NCI-H2171 (cell line): ENCODE results near the gene IGFBP1.
A peak's percentile ranks its signal among the peaks of the same experiment; 100 is the strongest.

Experiments used
- DNase-seq: peaks from one replicate; lab custom pipeline; 2025; lab: John Stamatoyannopoulos, UW

Gene IGFBP1

DNA sequence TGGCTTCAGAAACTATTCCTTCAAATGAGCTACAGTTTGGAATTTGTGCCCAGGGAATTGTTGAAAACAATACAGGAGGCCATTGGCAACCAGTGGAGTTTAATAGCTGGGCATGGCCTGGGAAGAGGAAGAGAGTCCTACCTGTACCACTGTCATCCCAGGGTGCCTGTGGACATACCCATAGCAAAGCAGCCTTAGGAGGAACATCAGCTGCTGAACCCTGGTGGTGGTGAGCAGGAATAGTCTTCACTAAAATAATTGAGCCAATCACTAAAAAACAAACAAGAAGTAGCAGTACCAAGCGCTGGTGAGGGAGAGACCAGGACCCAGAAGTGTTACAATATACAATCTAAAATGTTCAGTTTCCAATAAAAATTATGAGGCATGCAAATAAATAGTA lies 14.5 kb downstream of the IGFBP1 start:
- DNase-seq, result no peak

DNA sequence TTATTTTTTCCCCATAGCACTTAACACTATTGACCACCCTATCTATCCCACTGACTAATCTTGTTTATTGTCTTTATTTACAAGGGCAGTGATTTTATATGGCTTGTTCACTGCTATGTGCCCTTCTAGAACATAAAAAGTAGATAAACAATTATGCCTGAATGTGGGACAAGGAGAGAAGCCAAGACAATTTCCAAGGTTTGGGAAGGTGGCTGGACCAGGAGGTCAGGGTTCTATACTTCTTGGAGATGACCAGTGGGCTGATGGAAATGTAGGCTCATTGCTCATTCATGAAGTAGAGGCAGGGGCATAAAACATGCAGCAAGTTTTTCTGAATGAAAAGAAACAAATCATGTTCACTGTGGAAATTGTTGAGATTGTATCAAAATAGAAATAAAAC lies 21.3 kb downstream of the IGFBP1 start:
- DNase-seq, result no peak

DNA sequence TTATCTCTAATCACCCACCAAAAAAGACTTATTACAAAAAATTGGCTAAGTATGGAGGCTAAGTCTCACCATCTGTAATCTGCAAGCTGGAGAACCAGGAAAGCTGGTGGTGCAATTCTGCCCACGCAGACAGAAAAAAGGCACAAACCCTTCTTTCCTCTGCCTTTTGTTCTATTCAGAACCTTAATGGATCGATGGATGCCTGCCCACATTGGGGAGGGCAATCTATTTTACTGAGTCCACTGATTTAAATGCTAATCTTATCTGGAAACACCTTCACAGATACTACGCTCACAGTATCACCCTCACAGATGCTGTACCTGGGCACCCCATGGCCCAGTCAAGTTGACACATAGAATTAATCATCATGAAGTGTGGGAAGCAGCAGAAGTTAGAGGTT lies 22.6 kb downstream of the IGFBP1 start:
- DNase-seq, result no peak

DNA sequence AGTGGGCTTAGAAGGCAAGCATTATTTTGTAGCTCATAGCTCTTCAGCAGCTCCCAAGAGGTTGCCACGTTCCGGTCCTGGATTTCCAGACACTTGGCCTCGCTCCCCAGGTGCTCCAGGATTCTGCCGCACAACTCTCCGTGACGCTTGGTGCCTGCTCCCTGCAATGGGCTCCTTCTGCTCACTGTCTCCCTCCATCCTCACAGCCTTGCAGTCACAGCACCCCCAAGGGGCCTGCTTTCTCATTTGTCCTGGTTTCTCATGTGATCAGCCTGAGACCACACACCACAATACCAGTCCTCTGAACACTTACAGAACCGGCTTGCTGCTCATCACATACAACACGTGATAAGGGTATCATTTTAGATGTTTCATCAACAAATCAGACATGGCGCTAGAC lies 23.0 kb downstream of the IGFBP1 start:
- DNase-seq, result no peak

DNA sequence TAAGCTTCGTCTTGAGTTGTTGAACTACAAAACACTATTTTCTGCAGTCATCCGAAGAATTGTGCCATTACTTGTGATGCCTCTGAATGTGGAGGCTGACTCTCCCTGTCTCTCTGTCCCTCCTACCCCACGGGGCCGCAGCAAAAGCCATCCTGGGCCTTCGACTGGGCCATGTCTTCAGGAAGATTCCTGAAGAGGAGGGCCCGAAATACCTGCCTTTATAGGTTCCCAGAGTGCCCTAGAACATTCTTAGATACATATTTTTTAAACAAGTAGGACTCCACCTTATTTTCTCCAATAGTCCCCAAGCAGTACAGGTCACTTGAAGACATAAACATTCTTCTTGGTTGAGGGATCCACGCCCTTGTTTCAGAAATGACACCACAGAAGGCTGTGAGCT lies 24.7 kb downstream of the IGFBP1 start:
- no peak for DNase-seq

DNA sequence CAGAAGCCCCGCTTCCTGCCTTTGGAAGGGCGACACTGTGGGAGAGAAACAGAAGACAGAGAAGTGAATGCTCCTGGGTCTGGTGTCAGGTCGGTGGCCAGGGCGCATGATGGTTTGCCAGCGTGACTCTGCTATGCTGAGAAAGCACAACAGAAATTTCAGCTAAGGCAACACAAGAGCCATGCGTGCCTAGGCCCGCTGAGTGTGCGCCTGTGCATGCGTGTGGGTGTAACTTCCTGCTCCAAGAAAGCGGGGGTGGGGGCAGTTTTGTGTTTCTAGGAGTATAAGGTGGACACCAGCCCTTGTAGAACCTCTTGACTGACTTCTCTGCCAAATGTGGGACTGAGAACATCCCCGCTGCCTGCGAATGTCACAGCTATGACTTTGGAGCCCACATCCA lies 26.6 kb downstream of the IGFBP1 start:
- no peak for DNase-seq

DNA sequence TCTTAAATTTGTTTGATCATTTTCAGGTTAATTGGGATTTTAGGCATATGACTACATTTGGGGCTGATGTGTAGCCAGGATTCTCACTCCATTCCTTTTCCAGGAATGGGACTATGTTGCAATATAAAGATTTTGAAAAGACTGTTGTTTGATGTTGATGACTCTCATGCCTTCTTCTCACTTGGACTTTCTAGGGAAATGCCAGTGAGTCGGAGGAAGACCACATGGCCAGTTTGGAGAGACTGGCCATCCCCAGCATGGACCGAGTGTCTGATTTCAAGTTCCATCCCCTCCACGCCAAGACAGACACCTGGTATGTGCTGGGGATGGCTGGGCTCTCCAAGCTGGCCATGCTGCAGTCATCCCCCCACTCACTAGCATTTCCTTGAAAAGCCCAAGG lies 27.3 kb downstream of the IGFBP1 start:
- DNase-seq, result no peak

DNA sequence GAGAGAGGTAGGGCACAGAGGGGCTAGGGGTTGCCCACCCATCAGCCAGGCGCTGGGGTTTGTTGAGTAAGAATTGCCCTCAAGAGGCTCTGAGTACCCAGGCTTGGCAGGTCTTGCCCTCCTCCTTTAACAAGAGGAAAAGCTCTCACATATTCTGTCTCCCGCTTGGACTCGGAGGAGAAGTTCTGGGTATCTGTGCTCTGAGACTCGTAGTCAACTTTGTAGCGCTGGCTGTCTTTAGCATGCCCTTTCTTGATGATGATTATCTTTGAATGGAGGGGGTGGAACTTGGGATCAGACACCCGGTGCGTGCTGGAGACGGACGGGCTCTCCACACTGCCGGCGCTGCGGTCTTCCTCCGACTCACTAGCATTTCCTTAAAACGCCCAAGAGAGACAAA lies 28.8 kb downstream of the IGFBP1 start:
- no peak for DNase-seq

DNA sequence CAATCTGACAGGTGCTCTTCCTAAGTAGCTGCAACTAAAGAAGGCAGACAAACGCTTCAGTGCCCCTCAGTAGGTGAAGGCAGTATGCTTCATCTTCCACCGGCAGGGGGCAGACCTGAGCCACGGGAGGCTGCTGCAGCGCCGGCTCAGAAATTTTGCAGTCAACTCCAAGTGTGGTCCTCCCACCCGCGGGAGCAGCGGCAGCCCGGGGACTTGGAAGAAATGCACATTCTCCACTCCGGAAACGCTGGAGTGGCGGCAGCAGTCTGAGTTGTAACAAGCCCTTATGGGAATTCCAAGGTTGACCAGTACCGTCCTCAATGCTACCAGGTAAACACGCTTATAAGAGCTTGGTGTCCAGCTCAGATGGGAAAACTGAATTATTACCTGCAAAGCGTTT lies 29.4 kb downstream of the IGFBP1 start:
- peak; percentile 32 for DNase-seq

DNA sequence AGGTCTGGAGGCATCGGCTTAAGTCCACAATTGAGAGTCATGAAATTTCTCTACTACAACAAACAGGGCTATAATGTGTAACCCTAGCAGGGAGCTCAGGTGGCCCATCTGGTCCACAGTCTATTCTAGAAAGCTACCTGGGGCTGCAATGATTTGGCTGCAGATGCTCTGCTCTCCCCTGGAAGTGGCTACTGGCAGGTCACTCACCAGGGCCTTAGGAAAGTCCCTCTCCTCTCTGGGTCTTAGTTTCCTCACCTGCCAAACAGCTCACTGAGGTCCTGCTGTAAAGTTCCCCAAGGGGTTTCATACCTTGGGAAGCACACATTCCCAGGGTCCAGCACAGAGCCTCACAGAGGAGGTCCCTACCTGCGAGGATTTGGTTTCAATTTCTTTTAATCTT lies 30.3 kb downstream of the IGFBP1 start:
- no peak for DNase-seq

DNA sequence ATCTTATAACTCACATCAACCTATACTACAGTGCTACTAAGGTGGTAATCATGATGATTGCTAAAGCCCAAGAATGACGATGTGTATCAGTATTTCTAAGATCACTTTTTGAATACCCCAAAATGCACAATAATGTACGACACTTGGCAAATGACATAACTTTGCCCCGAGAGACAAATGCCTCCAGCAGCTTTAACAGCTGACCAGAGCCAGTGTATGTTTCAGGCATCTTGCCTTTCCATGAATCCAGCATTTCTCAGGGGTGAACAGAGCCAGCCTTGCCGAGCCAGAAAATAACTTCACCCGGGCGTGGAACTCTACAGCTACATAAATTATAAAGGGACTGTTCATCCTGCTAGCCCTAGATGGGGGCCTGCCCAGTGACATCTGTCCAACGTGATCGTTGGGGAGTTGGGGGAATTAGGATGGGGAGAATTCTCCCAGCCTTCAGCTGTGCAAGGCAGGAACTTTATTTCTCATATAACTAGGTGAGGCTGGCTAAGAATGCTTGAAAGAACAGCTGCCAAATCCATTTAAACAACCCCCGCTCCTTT lies 31.0 kb downstream of the IGFBP1 start:
- DNase-seq, result no peak

DNA sequence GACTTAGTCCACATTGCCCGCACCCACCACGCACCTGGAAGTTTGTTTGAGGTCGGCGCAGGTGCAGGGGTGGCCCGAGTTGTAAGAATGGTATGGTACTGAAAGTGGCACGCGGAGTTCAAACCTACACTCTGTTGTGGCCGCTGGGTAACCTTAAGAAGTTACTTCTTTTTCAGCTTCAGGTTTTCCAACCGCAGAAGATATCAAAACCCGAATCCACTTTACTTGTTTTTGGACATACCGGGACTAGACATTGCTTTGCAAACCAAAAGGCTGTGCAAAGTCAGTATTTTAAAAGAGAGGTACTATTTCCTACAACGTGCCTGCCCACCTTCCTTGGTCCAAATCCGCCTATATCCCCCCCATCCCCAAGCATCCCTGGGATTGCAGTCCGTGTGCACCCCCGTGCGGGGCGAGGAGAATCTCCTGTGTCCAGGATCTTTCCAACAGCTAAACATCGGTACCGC lies 31.7 kb downstream of the IGFBP1 start:
- no peak for DNase-seq

DNA sequence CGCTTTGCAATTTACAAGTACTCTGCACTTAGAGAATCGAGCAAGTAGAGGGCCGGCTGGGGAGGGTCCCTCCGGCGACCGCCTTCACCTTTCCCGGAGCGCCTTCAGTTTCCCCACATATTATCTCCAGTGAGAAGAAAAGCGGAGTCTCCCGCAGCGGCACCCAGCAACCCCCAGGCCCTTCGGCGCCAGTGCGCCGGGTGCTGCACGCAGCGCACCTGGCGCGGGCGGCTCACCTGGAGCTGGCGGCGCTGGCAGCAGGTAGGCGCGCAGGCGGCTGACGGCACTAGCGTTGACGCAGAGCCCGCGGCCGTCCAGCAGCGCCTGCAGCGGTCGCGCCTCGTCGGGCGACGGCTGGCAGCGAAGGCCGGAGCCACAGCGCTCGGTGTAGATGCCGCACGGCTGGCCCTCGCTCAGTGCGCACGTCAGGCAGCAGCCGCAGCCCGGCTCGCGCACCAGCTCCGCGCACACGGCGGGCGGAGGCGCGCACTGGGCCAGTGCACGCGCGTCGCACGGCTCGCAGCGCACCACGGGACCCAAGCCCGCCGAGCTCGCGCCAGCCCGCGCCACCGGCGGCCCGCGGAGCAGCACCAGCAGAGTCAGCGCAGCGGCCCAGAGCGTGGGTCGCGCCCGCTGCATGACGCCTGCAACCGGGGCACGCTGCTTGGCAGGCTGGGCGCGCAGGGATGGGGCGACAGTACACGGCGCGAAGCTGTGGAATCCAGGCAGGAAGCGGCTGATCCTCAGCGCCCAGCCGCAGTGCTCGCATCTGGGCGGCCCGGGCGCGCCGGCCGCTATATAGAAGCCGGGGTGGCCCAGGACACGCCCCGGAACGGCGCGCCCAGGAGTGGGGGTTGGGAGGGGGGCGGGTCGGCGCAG lies 32.5 kb downstream of the IGFBP1 start, which contains the start of gene IGFBP3:
Gene IGFBP3, minus strand, starts transcription at position 771 of the 879 bp plus-strand sequence. Its CDS starts 132 bp downstream, at position 639.
- peak; percentile 25 for DNase-seq

DNA sequence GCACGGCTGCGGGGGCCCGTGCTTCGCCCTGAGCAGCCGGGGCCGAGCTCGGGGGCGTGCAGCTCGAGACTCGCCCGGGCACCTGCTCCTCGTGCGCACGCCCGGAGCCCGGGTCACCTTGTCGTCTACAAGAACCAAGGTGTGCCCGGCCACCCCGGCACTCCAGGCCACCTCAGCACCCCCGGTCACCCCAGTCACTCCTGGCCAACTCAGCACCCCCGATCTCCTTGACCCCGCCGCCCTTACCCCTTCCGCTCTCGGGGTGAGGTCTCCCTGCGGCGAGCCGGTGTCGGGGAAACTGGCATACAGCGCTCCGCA lies 33.1 kb downstream of the IGFBP1 start:
- DNase-seq, result no peak

DNA sequence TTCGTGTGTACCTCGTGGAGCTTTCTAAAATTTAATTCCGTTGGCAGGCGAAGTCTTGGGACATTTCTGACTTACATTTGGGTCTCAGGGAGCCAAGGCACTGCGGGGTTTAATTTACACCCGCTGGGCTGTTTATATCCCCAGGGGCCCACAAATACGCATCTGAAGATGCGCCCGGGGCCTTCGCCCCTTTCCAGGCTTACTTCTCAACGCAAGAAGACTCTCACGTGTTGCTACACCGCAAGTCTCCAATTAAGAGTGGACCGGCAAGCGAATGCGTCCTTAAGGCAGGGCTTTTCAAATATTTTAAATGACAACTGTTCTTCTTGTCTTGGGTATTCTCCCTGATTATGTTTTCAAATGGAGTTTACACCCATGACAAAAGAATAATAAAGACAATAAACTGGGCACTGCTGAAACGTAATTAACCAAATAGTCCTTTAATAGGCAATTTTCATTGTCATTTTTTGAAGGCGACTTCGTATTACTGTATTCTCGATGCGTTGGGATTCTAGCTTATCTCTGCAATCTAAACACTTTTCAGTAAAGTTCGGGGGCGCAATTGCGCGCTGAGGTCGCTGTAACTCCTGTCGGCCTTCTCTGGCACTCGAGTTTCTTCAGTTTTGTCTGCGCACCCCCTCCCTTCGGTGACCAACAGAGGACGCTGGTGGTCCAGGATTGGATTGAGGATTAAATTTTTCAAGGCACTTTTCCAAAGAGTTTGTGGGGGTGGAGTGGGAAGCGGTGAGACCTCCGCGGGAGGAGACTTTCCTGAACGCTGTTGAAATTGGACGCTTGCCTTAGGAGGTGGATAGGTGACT lies 33.6 kb downstream of the IGFBP1 start:
- DNase-seq, result no peak

DNA sequence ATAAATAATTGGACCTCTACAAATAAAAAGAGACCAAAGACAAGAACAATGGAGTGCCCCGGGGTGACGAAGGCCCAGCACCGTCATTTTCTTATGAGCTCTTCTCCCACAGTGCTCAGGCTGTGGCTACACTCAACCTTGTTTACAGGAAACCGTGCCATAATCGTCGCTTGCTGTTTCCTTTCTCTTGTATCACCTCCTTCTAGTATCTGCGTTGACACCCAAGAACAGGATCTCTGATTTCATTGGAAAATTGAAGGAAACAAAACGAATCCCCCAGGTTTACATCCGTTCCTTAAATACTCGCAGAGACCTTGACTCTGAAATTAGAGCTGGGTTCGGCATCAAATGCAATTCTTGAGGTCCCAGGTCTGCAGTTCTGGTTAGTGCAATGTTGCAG lies 34.5 kb downstream of the IGFBP1 start:
- DNase-seq, result no peak

DNA sequence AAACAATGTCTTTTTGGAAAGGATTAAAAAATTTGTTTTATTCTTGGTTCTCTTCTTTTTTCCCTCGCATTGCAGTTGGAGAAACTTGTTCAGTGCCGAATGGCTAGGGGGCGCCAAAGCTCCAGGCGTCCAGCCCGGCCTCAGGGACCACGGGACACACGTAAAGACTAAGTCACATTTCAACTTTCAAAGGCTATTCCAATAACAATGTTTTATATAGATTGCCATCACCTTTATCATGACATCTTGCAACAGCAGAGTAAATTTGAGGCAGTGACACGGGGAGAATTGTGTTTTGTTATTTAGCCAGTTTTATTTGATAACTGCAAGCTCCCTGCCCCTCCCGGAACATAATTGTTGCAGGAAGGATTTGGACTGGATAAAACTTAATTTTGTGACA lies 35.0 kb downstream of the IGFBP1 start:
- peak; percentile 9 for DNase-seq

DNA sequence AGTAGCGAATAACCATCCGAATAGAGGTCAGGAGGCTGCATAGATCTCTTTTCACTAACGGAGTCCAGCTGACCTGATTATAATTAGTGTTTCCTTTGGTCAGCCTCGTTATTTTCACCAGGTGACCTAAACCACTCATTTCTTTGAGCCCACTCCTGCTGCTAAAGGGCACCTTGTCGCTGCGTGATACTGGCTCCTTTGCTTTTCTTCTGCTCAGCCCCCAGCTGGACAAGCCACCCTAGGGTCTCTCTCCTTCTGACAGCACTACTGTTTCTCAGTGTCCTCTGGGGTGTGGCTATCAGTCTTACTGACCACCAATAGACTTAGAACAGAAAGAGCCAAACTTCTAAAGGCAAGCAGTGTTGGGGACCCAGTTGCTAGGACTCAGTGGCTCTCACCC lies 35.5 kb downstream of the IGFBP1 start:
- DNase-seq, result no peak

DNA sequence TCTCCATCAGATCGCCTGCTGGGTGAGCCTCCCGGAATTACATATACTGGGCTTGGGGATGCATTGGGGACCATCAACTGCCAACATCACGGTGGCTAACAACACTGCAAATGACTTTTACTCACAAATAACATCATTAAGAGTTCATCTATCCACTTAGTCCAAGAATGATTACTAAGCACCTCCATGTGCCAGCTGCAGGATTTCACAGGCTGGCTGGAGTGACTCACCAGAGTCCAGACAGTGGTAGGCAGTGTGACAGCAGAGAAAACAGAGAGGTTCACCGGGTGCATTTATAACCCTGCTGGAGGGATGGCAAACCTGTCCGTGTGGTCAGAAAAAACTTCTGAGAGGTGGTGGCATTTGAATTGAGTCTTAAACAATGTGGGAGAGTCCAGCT lies 36.0 kb downstream of the IGFBP1 start:
- DNase-seq, result no peak

DNA sequence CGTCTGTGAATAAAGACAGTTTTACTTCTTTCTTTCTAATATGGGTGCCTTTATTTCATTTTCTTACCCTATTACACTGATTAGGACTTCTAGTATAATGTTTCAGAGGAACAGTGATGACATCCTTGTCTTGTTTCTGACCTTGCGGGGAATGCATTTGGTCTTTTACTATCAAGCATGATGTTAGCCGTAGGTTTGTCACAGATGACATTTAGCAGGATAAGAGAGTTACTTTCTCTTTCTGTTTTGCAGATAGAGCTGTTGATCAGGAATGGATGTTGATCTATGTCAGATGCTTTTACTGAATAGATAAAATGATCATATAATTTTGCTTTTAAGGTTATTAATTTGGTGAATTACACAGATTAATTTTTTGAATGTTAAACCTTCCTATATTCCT lies 39.4 kb downstream of the IGFBP1 start:
- DNase-seq, result no peak

DNA sequence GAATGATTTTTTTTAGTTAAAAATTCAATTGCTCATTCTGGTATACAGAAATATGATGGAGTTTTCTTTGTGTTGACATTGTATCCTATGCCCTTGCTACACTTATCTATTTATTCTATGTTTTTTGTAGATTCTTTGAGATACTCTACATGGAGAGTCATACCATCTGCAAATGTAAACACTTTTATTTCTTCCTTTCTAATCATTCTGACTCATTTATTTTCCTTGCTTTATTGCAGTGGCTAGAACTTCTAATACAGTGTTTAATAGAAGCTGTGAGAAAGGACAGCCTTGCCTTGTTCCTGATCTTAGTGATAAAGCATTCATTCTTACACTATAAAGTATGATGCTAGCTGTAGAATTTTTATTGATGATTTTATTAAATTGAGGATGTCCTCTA lies 42.7 kb downstream of the IGFBP1 start:
- no peak for DNase-seq

DNA sequence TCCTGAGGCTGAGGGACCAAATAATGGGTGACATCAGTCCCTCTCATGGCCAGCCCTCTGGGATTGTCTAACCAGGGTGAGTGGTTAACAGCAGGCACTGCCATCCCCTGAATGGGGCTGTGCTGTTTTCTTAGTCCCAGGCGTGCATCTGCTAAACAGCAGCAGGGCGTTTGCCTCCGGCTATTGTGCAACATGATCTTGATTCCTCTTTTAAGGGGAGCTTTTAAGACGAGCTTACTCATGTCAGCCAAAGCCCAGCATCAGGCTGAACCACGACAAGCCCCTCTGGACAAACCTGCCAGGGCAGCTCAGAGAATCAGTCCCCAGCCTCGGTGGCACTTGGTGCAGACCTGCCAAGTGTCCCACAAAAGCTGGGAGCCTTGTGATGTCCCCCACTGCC lies 49.0 kb downstream of the IGFBP1 start:
- no peak for DNase-seq

DNA sequence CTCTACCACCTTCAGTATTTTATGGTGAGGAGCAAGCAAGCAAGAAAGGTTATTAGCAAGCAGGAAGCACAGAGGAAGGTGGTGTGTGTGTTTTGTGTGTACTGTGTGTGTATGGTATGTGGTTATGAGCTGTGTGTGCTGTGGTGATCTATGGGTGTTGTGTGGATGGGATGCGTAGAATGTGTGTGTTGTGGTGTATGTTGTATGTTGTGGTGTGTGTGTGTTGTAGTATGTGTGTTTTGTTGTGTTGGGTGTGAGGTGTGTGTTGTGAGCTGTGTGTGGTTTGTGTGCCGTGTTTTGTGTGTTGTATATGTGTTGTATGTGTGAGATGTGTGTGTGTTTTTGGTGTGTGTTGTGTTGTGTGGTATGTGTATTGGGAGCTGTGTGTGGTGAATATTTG lies 49.6 kb downstream of the IGFBP1 start:
- no peak for DNase-seq
